ENCODE results near the gene GDPGP1.

GRCh38 chr15:90295270-90295648 lies 61.2 kb downstream of the GDPGP1 start:
- TF ChIP-seq RAD21 (conservative IDR thresholded peaks at IDR 0.05) = no peak
- no peak for TF ChIP-seq CTCF (IDR thresholded peaks at IDR 0.05; ENCODE audit: poor library complexity, severe bottlenecking)

All from neural cell (in vitro differentiated cells).